GM12878 (cell line): Measurements from ENCODE around the gene TAF3. TPM values are rescaled to one million over a fixed set of nuclear protein-coding genes. Genes with fewer than 3 reads are reported as not detected.
"Not testable (repeated sequence)": the region's sequence is repeated elsewhere in the genome, so short reads cannot be mapped to it uniquely, and the experiment has no call there.

Source experiments
- ATAC-seq: fragments of 200-7000 bp; cut with Tn5 transposase; 3 replicates; pipeline ENCODE4 v1.9.1; 2020; ENCODE audit warnings: mild to moderate bottlenecking, moderate library complexity
- BruUV-seq: library from RNA; stranded (reverse); fragments of 400-500 nt; replicated peaks from 2 replicates; lab custom pipeline; 2021; lab: Mats Ljungman, UMichigan
- CTCF ChIA-PET: fragments of 300-600 bp; sonication (Branson Sonifier 250); formaldehyde crosslinking; extraction: SDS; loops from one replicate; lab custom pipeline; 2021; ENCODE audit warnings: inconsistent platforms; lab: Yijun Ruan, JAX
- POLR2A ChIA-PET: fragments of 350-600 bp; formaldehyde crosslinking; extraction: SDS; loops from one replicate; lab custom pipeline; 2021; ENCODE audit warnings: inconsistent platforms; lab: Charles Lee
- RAD21 ChIA-PET: fragments of 300-600 bp; sonication (Branson Sonifier 250); formaldehyde crosslinking; loops from one replicate; lab custom pipeline; 2023; ENCODE audit warnings: antibody characterized with exemption; ENCODE audit not compliant: unreplicated experiment; lab: Charles Lee
- SMC1A ChIA-PET: fragments of 300-600 bp; sonication (Branson Sonifier 250); formaldehyde crosslinking; loops from one replicate; lab custom pipeline; 2023; ENCODE audit not compliant: unreplicated experiment, uncharacterized antibody; lab: Charles Lee
- DNase-seq: peaks from one replicate; pipeline ENCODE4 v3.0.0-alpha.2; 2011; ENCODE audit warnings: low read depth, low spot score
- FAIRE-seq: peaks from 3 replicates; lab custom pipeline; 2011; peaks lifted over from hg19 to GRCh38; lab: Jason Lieb, UNC
- H2AFZ ChIP-seq: 2 replicates; pipeline ENCODE4 v1.6.0; 2011; ENCODE audit warnings: low read depth, low read length, control low read depth; ENCODE audit not compliant: control insufficient read depth
- H3K27ac ChIP-seq: 2 replicates; pipeline ENCODE4 v1.5.1; 2011; ENCODE audit warnings: control low read depth; ENCODE audit not compliant: control insufficient read depth, insufficient read depth
- H3K27me3 ChIP-seq, 2 experiments: replicated peaks in 1 of 2; 2 replicates each; pipeline versions ENCODE4 v1.6.0 to v1.6.1; 2011; ENCODE audit warnings: low read length in 1 of 2; ENCODE audit not compliant: control insufficient read depth in 2 of 2, insufficient read depth in 2 of 2
- H3K36me3 ChIP-seq, 2 experiments: 2 replicates each; pipeline ENCODE4 v1.5.1; 2011; ENCODE audit warnings: low read length in 1 of 2; ENCODE audit not compliant: control insufficient read depth in 2 of 2, insufficient read depth in 2 of 2
- H3K4me1 ChIP-seq: 2 replicates; pipeline ENCODE4 v1.6.1; 2011; ENCODE audit warnings: mild to moderate bottlenecking, low read length, moderate library complexity, mixed read lengths; ENCODE audit not compliant: control insufficient read depth, insufficient read depth
- H3K4me2 ChIP-seq: 2 replicates; pipeline ENCODE4 v1.6.0; 2011; ENCODE audit warnings: control low read depth; ENCODE audit not compliant: control insufficient read depth, insufficient read depth
- H3K4me3 ChIP-seq: fragments of 200-600 bp; sonication (generic); 2 replicates; pipeline ENCODE4 v1.5.1; 2016
- H3K79me2 ChIP-seq: 2 replicates; pipeline ENCODE4 v1.6.0; 2011; ENCODE audit warnings: low read length; ENCODE audit not compliant: control insufficient read depth, insufficient read depth
- H3K9ac ChIP-seq: 2 replicates; pipeline ENCODE4 v1.8.0; 2011; ENCODE audit warnings: low read length, control low read depth, mixed read lengths; ENCODE audit not compliant: control insufficient read depth, insufficient read depth
- H3K9me3 ChIP-seq: replicated peaks from 3 replicates; pipeline ENCODE4 v1.5.1; 2011; ENCODE audit warnings: mild to moderate bottlenecking, low read length; ENCODE audit not compliant: control insufficient read depth, insufficient read depth
- H4K20me1 ChIP-seq: 2 replicates; pipeline ENCODE4 v1.6.0; 2011; ENCODE audit not compliant: control insufficient read depth, insufficient read depth
- HCFC1 ChIP-seq: fragments of 150-350 bp; IDR thresholded peaks from 2 replicates; pipeline ENCODE4 v1.6.1; 2014; ENCODE audit warnings: low read length
- NR2C2 ChIP-seq: IDR thresholded peaks from 2 replicates; pipeline ENCODE4 v1.6.1; 2011; ENCODE audit warnings: borderline replicate concordance, low read depth; ENCODE audit not compliant: control insufficient read depth, insufficient read length
- POLR2AphosphoS5 ChIP-seq: IDR thresholded peaks from 2 replicates; pipeline ENCODE4 v1.6.1; 2011; ENCODE audit warnings: mild to moderate bottlenecking, low read length, inconsistent platforms
- ZNF217 ChIP-seq: fragments of 450-650 bp; IDR thresholded peaks from 2 replicates; pipeline ENCODE4 v1.6.1; 2017; ENCODE audit warnings: antibody characterized with exemption, mild to moderate bottlenecking
- whole genome bisulfite sequencing: methylation state at CpG from one replicate; pipeline ENCODE4 v1.1.6; 2016; ENCODE audit warnings: low lambda C conversion rate; ENCODE audit not compliant: insufficient replicate concordance, insufficient coverage; ENCODE audit errors: missing lambda C conversion rate; 5-methylcytosine and 5-hydroxymethylcytosine counted together
- in situ Hi-C: fragments of 300-500 bp; cut with MboI; formaldehyde crosslinking; loops from 9 replicates; pipeline ENCODE4 v1.14.3; 2018; ENCODE audit warnings: mixed read lengths
- intact Hi-C: fragments of 100-400 bp; cut with micrococcal nuclease; formaldehyde crosslinking; loops from one replicate; pipeline ENCODE4 v1.14.2; 2022; ENCODE audit not compliant: unreplicated experiment
- polyA plus RNA-seq, 11 experiments: library from polyadenylated mRNA; depleted of rRNA in 4 of 11; unstranded in 6 of 11; stranded (reverse) in 5 of 11; fragments of >200 nt; fragmentation: Nextera tagmentation in 4 of 11; fragmentation: Illumina TruSeq in 1 of 11; extraction: Ambion mirVana in 4 of 11; extraction: Trizol in 1 of 11; gene quantifications; 1 replicate in 1 of 11; 2 replicates in 10 of 11; pipeline versions ENCODE4 v1.2.1 to v1.2.3, GENCODE V29; 2011 to 2016; ENCODE audit warnings: inconsistent platforms in 2 of 11, missing spikeins in 2 of 11, low read depth in 1 of 11
- total RNA-seq, 4 experiments: library from RNA; depleted of rRNA in 3 of 4; stranded (reverse); fragments of >200 nt in 3 of 4; fragmentation: Illumina TruSeq in 1 of 4; extraction: Trizol in 1 of 4; gene quantifications; 2 replicates each; pipeline versions ENCODE4 v1.2.1 to v1.2.3, GENCODE V29; 2013 to 2021
- TF ChIP-seq, protein P1 (sequence below): fragments of 450-650 bp; IDR thresholded peaks from 2 replicates; pipeline ENCODE4 v1.6.1; 2017; ENCODE audit warnings: mild to moderate bottlenecking
- TF ChIP-seq, protein P2 (sequence below): IDR thresholded peaks from 2 replicates; pipeline ENCODE4 v1.6.1; 2011; ENCODE audit warnings: borderline replicate concordance, low read depth, mild to moderate bottlenecking, moderate library complexity, low read length; ENCODE audit not compliant: insufficient read depth, poor library complexity, severe bottlenecking
- TF ChIP-seq, protein P3 (sequence below): fragments of 450-650 bp; IDR thresholded peaks from 2 replicates; pipeline ENCODE4 v1.6.1; 2014; ENCODE audit warnings: mild to moderate bottlenecking
- TF ChIP-seq, protein P4 (sequence below): IDR thresholded peaks from 2 replicates; pipeline ENCODE4 v1.6.1; 2012; ENCODE audit warnings: low read length, inconsistent platforms
- TF ChIP-seq, protein P5 (sequence below): fragments of 450-650 bp; IDR thresholded peaks from 2 replicates; pipeline ENCODE4 v1.6.1; 2016; ENCODE audit warnings: mild to moderate bottlenecking

The TAF3 gene
- total and polyA plus RNA-seq, 10 of the 15 experiments (the other 5 are each of a cell fraction or from before 2014, with no cell fraction given) = 2.0 to 10.1 (median 3.7) TPM

DNA sequence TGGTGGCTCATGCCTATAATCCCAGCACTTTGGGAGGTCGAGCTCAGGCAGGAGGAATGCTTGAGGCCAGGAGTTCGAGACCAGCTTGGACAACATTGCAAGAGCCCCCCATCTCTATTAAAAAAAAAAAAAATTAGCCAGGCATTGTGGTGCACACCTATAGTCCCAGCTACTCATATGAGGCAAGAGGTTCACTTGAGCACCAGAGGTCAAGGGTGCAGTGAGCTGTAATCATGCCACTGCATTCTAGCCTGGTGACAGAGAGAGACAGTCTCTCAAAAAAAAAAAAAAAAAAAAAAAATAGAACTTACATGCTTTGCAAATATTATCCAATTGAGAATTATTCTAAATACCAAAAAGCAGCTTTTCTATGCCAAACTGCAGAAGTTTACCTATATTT, 41.5 kb upstream of the TAF3 start:
- no peak for ATAC-seq
- TF ChIP-seq, protein P1, sequence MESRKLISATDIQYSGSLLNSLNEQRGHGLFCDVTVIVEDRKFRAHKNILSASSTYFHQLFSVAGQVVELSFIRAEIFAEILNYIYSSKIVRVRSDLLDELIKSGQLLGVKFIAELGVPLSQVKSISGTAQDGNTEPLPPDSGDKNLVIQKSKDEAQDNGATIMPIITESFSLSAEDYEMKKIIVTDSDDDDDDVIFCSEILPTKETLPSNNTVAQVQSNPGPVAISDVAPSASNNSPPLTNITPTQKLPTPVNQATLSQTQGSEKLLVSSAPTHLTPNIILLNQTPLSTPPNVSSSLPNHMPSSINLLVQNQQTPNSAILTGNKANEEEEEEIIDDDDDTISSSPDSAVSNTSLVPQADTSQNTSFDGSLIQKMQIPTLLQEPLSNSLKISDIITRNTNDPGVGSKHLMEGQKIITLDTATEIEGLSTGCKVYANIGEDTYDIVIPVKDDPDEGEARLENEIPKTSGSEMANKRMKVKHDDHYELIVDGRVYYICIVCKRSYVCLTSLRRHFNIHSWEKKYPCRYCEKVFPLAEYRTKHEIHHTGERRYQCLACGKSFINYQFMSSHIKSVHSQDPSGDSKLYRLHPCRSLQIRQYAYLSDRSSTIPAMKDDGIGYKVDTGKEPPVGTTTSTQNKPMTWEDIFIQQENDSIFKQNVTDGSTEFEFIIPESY = no peak
- TF ChIP-seq HCFC1 = no peak
- no peak for TF ChIP-seq NR2C2
- TF ChIP-seq, protein P2, sequence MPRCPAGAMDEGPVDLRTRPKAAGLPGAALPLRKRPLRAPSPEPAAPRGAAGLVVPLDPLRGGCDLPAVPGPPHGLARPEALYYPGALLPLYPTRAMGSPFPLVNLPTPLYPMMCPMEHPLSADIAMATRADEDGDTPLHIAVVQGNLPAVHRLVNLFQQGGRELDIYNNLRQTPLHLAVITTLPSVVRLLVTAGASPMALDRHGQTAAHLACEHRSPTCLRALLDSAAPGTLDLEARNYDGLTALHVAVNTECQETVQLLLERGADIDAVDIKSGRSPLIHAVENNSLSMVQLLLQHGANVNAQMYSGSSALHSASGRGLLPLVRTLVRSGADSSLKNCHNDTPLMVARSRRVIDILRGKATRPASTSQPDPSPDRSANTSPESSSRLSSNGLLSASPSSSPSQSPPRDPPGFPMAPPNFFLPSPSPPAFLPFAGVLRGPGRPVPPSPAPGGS = no peak
- TF ChIP-seq, protein P3, sequence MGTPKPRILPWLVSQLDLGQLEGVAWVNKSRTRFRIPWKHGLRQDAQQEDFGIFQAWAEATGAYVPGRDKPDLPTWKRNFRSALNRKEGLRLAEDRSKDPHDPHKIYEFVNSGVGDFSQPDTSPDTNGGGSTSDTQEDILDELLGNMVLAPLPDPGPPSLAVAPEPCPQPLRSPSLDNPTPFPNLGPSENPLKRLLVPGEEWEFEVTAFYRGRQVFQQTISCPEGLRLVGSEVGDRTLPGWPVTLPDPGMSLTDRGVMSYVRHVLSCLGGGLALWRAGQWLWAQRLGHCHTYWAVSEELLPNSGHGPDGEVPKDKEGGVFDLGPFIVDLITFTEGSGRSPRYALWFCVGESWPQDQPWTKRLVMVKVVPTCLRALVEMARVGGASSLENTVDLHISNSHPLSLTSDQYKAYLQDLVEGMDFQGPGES = no peak
- TF ChIP-seq, protein P4, sequence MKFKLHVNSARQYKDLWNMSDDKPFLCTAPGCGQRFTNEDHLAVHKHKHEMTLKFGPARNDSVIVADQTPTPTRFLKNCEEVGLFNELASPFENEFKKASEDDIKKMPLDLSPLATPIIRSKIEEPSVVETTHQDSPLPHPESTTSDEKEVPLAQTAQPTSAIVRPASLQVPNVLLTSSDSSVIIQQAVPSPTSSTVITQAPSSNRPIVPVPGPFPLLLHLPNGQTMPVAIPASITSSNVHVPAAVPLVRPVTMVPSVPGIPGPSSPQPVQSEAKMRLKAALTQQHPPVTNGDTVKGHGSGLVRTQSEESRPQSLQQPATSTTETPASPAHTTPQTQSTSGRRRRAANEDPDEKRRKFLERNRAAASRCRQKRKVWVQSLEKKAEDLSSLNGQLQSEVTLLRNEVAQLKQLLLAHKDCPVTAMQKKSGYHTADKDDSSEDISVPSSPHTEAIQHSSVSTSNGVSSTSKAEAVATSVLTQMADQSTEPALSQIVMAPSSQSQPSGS = no peak
- no peak for TF ChIP-seq ZNF217
- TF ChIP-seq POLR2AphosphoS5 = no peak
- TF ChIP-seq, protein P5, sequence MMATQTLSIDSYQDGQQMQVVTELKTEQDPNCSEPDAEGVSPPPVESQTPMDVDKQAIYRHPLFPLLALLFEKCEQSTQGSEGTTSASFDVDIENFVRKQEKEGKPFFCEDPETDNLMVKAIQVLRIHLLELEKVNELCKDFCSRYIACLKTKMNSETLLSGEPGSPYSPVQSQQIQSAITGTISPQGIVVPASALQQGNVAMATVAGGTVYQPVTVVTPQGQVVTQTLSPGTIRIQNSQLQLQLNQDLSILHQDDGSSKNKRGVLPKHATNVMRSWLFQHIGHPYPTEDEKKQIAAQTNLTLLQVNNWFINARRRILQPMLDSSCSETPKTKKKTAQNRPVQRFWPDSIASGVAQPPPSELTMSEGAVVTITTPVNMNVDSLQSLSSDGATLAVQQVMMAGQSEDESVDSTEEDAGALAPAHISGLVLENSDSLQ = no peak
- intact Hi-C loops = no loop called here
- Histone ChIP-seq H3K27ac (no peak overlapping the region), H3K4me3 (no peak overlapping the region), H3K4me2 (no peak overlapping the region), H3K27me3 (no peaks in the 10 kb centered on the region), H3K79me2 (no peaks in the 10 kb centered on the region; the same call in 1 of the 2 replicates), H3K9me3 (no peaks in the 10 kb centered on the region), H4K20me1 (no peaks in the 10 kb centered on the region), H2AFZ (no peak overlapping the region), H3K4me1 (no peaks in the 10 kb centered on the region), H3K36me3 (peaks cover 3 to 34% of the 10 kb centered on the region in 2 experiments), H3K9ac (no peak overlapping the region)
- no peak for FAIRE-seq
- RAD21 ChIA-PET = no interaction called here
- 96% methylated on average over 2 of the region's 2 CpGs for WGBS
- in situ Hi-C loops = no loop called here
- CTCF ChIA-PET = interaction anchor here (1.1 kb wide), 1 partner anchor 21 kb away, joined by 3 read pairs; no protein-coding TSS in a partner anchor
- POLR2A ChIA-PET = no interaction called here
- no TSS peak for BruUV-seq
- DNase-seq = no peak
- SMC1A ChIA-PET = interaction anchor here (0.6 to 0.7 kb wide), 2 partner anchors 27 to 1531 kb away, joined by 3 to 4 read pairs; no protein-coding TSS in a partner anchor

DNA sequence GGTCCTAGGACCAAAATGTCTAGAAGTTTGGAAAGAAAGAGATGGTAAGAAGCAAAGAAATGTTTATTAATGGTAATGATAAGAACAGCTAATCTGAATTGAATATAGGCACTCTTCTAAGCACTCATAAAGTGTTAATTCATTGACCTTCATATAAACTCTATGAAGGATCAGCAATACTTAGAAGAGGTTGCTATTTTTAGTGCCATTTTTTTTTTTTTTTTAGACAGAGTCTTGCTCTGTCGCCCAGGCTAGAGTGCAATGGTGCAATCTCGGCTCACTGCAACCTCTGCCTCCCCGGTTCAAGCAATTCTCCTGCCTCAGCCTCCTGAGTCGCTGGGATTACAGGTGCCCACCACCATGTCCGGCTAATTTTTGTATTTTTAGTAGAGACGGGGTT, 36.1 kb upstream of the TAF3 start:
- Histone ChIP-seq H3K79me2 (peaks cover 36% of the 10 kb centered on the region), H3K36me3 (peaks cover 1 to 19% of the 10 kb centered on the region in 2 experiments)
- H3K27me3 ChIP-seq, DNase-seq, H3K27ac ChIP-seq, H3K4me3 ChIP-seq, POLR2A ChIA-PET, FAIRE-seq, H3K4me1 ChIP-seq, BruUV-seq, H4K20me1 ChIP-seq, CTCF ChIA-PET, in situ Hi-C loops, SMC1A ChIA-PET, H3K4me2 ChIP-seq, H3K9me3 ChIP-seq, H3K9ac ChIP-seq, RAD21 ChIA-PET, H2AFZ ChIP-seq, ATAC-seq: not testable (repeated sequence)
- 100% methylated on average over 4 of the region's 6 CpGs for WGBS
- intact Hi-C loops = loop anchor here (10.0 kb wide), 1 partner anchor 257 kb away; no protein-coding TSS in a partner anchor
